GDM1 (cell line): Measurements from ENCODE around the gene MICA.
"Not testable (repeated sequence)": the region's sequence is repeated elsewhere in the genome, so short reads cannot be mapped to it uniquely, and the experiment has no call there.

Experiments
- DNase-seq: peaks from one replicate; lab custom pipeline; 2025; lab: John Stamatoyannopoulos, UW

Gene MICA

DNA sequence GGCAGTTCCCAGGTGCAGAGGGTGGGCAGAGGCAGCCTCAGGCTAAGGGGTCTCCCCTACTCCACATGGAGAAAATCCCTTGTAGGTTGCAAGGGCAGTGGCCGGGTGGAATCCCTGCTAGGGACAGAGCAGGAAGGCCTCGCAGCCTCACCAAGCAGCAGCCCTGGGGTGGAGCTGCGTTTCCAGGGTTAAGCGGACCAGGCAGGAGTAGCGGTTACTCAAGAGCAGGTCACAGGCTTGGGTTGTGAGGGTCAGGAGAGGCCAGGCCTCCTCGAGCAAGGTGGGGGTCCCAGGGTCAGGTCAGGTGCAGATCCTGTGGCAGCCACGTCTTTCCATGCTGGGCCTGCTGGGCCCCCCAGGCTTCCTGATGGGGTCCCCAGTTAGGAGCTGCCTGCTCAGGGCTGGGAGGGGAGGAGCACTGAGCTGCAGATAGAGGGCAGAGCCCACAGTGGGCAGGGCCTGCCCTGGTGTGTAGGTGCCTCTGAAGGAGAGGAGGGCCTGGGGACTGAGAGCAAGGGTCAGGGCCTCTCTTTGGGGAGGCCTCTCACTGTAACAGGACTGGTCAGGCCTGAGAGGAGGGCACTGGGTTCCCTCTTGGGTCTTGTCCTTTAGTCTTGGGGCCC is 10.9 kb downstream of the MICA start:
- DNase-seq, result not testable (repeated sequence)

DNA sequence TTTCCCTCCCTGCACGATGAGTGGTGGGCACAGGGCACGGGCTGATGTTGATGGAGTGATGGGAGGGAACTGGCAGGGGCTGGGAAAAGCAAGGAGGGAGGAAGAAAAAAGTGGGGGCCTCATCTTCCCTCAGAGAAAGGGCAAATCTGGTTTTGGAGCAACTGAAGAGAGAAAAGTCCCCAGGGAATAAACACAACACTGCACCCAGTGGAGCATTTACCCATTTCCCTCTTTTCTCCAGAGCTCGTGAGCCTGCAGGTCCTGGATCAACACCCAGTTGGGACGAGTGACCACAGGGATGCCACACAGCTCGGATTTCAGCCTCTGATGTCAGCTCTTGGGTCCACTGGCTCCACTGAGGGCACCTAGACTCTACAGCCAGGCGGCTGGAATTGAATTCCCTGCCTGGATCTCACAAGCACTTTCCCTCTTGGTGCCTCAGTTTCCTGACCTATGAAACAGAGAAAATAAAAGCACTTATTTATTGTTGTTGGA is 11.4 kb downstream of the MICA start:
- DNase-seq, result no peak

DNA sequence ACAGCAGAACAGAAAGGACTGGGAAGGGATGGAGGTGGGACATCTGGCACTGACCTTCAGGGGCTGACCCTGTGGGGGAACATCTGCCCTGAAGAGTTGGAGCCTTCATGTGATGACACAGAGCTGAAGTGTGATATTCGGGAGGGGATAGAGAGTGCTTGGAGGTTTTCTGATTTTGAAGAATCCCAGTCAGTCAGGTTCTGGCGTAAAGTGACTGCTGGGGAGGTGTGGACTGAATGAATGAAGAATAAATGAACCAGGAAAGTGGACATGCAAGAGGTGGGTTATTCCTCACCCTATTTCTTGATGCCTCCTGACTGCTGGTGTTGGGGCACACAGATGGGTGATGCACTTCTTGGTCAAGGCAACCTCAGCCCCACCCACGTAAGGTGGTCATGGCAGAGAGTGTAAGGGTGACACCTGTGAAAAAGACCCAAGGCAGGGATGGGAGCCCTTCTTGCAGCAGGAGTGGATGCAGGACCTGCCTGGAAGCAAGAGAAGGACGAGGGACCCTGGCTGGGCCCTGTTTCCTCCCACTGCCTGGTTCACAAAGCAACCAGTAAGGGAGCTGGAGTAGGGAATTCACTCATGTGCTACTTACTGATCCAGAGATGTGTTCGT is 13.1 kb downstream of the MICA start:
- no peak for DNase-seq

GRCh38 chr6:31418251-31418650 is 14.9 kb downstream of the MICA start:
- DNase-seq, result no peak

GRCh38 chr6:31419842-31420241 is 16.4 kb downstream of the MICA start:
- DNase-seq, result no peak

DNA sequence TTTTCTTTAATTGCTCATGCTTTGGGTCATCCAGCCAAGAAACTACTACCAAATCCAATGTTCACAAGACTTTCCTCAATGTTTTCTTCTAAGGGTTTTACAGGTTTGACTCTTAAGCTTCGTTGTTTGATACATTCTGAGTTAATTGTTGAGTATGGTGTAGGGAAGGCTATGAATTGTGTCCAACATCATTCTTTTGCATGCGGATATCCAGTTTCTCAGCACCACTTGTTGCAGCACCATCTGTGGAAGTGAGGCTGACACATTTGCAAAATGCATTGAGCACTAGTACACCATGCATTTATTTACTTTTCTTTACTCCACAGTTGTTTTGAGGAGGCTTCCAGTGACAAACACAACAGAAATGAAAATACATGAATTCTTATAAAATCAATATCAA is 17.2 kb downstream of the MICA start:
- DNase-seq, result no peak

- DNase-seq, result no peak
Measured at GRCh38 chr6:31422587-31422986, 19.2 kb downstream of the MICA start.

GRCh38 chr6:31423550-31423949 is 20.2 kb downstream of the MICA start:
- DNase-seq, result no peak

DNA sequence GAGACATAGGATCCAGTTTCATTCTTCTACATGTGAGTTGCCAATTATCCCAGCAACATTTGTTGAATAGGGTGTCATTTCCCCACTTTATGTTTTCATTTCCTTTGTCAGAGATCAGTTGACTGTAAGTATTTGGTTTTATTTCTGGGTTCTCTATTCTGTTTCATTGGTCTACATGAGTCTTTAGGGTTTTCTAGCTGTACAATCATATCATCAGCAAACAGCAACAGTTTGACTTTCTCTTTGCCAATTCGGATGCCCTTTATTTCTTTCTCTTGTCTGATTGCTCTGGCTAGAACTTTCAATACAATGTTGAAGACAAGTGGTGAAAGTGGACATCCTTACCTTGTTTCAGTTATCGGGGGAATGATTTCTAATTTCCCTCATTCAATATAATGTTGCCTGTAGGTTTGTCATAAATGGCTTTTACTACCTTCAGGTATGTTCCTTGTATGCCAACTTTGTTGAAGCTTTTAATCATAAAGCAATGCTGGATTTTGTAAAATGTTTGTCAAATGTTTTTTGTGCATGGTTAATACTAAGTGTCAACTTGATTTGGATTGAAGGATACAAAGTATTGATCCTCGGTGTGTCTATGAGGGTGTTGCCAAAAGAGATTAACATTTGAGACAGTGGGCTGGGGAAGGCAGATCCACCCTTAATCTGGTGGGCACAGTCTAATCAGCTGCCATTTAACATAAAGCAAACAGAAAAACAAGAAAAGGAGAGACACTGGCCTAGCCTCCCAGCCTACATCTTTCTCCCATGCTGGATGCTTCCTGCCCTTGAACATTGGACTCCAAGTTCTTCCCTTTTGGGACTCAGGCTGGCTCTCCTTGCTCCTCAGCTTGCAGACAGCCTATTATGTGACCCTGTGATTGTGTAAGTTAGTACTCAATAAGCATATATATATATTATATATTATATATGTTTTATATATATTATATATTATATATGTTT is 23.3 kb downstream of the MICA start:
- no peak for DNase-seq

- no peak for DNase-seq
Measured at GRCh38 chr6:31430449-31430848, 27.1 kb downstream of the MICA start.

DNA sequence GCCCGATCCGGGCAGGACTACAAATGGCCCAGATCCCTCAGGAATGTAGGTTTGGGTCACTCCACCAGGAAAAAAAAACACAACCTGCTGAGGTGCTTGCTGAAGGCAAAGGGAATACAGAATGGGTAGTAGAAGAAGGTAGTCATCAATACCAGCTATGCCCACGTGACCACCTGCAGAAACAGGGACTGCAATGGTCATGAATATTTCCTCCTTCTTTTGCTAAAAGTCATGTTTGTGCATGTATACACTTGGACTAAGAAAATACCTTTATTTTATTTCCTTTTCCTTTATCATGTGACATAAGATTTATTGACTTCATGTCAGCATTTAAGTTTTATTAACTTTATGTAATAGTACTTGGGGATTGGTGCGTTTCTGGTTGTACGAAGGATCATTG is 31.7 kb downstream of the MICA start:
- not testable (repeated sequence) for DNase-seq

DNA sequence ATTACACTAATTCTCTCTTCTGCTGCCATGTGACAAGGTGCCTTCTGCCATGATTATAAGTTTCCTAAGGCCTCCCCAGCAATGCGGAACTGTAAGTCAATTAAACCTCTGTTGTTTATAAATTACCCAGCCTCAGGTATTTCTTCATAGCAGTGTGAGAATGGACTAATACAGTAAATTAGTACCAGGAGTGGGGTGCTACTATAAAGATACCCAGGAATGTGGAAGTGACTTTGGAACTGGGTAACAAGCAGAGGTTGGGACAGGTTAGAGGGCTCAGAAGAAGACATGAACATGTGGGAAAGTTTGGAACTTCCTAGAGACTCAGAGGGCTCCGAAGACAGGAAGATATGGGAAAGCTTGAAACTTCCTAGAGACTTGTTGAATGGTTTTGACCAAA is 34.8 kb downstream of the MICA start:
- DNase-seq, result no peak

GRCh38 chr6:31438677-31439076 is 35.3 kb downstream of the MICA start:
- no peak for DNase-seq

GRCh38 chr6:31441365-31442267 is 38.2 kb downstream of the MICA start:
- DNase-seq, result peak; percentile 47

DNA sequence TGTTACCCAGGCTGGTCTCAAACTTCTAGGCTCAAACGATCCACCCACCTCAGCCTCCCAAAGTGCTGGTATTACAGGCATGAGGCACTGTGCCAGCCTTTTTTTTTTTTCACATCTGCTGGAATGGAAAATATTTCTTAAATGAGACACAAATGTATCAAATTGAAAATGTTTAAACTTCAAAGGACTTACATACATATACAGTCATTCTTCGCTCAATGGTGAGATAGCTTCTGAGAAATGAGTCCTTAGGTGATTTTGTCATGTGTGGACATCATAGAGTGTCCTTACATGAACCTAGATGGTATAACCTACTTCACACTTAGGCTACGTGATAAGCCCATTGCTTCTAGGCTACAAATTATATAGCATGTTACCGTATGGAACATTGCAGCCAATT is 43.1 kb downstream of the MICA start:
- no peak for DNase-seq

DNA sequence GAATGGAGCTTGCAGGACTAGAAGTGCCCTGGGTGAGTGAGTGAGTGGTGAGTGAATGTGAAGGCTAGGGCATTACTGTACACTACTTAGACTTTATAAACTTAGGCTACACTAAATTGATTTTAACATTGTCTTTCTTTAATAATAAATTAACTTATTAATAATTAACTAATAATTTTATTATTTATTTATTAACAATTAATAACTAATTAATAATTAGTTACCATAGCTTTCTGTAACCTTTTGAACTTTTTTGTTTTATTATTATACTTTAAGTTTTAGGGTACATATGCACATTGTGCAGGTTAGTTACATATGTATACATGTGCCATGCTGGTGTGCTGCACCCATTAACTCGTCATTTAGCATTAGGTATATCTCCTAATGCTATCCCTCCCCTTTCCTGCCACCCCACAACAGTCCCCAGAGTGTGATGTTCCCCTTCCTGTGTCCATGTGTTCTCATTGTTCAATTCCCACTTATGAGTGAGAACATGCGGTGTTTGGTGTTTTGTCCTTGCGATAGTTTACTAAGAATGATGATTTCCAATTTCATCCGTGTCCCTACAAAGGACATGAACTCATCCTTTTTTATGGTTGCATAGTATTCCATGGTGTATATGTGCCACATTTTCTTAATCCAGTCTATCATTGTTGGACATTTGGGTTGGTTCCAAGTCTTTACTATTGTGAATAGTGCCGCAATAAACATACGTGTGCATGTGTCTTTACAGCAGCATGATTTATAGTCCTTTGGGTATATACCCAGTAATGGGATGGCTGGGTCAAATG is 43.8 kb downstream of the MICA start:
- not testable (repeated sequence) for DNase-seq

DNA sequence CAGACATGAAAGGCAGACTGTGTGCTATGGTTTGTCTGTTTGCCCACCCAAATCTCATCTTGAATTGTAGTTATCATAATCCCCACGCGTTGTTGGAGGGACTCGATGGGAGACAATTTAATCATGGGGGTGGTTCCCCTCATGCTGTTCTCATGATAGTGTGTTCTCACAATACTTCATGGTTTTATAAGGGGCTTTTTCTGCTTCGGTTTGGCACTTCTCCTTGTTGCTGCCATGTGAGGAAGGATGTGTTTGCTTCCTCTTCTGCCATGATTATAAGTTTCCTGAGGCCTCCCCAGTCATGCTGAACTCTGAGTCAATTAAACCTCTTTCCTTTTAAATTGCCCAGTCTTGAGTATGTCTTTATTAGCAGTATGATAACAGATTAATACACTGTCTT is 47.4 kb downstream of the MICA start:
- DNase-seq, result no peak

DNA sequence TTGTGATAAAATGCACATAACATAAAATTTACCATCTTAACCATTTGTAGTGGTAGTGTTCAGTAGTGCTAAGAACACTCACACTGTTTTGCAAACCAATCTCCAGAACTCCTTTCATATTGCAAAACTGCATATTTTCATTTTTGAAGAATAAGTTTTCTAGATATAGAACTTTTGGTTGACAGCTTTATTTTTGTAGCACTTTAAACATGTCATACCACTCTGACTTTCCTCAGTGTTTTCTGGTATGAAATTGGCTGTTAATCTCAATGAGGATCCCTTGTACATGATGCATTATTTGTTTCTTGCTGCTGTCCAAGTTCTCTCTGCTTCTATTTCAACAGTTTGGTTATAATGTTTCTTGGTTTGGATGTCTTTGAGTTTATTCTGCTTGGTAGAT is 49.5 kb downstream of the MICA start:
- no peak for DNase-seq

GRCh38 chr6:31453259-31453658 is 49.9 kb downstream of the MICA start:
- DNase-seq, result no peak

GRCh38 chr6:31459864-31460263 is 56.5 kb downstream of the MICA start:
- DNase-seq, result not testable (repeated sequence)
